Myometrial cell (primary cell): Measurements from ENCODE around the gene ELAC1. TPM values are rescaled to one million over a fixed set of nuclear protein-coding genes. Genes with fewer than 3 reads are reported as not detected.

Experiments
- total RNA-seq: library from RNA; depleted of rRNA; stranded (reverse); fragments of >200 nt; gene quantifications from 2 replicates; pipeline ENCODE4 v1.2.3, GENCODE V29; 2015

Gene ELAC1, protein sequence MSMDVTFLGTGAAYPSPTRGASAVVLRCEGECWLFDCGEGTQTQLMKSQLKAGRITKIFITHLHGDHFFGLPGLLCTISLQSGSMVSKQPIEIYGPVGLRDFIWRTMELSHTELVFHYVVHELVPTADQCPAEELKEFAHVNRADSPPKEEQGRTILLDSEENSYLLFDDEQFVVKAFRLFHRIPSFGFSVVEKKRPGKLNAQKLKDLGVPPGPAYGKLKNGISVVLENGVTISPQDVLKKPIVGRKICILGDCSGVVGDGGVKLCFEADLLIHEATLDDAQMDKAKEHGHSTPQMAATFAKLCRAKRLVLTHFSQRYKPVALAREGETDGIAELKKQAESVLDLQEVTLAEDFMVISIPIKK
- 6.4 and 7.5 TPM in 2 replicates for total RNA-seq

DNA sequence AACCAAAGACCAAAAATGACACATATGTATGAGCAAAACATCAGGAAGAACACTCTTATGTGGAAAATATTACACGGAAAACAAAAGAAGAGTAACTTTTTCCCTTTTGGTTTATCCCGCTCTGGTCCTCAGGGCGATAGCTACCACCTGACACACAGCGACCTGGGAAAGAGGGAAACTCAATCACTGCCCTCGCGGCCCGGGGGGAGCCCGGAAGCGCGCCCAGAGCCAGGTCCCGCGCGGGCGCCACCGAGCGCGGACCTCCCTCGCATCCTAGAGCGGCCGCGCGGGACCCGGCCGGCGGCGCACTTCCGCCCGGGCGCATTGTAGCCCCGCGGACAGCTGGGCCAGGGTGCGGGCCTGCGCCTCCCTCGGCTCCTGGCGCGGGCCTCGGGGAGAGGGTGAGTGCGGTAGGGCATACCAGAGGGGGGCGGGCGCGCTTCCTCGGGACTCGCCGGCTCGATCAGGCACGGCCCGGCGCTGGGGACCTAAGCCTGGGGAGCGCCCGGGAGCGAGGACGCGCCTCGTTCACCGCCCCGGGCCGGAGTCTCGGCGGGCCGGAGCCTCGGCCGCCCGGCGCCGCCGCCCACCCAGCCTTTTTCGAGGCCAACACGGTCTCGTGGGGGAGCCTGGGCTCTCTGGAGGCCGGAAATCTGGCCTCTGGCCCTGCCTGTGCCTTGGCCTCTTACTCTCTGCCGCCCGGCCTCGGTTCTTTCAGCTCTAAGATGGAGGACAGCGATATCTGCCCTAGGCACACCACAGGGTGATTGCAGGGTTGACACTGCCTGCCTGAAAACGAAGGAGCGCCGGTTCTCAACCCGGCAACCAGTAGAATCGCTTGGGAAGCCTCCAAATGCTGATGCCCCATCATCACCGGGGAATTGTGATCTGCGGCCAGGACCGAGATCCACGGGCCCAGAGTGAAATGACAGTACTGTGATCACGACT, at the start of gene ELAC1:
Gene ELAC1, plus strand, starts transcription at position 327 of the 948 bp plus-strand sequence. CDS start 6,365 bp downstream, outside the sequence.

DNA sequence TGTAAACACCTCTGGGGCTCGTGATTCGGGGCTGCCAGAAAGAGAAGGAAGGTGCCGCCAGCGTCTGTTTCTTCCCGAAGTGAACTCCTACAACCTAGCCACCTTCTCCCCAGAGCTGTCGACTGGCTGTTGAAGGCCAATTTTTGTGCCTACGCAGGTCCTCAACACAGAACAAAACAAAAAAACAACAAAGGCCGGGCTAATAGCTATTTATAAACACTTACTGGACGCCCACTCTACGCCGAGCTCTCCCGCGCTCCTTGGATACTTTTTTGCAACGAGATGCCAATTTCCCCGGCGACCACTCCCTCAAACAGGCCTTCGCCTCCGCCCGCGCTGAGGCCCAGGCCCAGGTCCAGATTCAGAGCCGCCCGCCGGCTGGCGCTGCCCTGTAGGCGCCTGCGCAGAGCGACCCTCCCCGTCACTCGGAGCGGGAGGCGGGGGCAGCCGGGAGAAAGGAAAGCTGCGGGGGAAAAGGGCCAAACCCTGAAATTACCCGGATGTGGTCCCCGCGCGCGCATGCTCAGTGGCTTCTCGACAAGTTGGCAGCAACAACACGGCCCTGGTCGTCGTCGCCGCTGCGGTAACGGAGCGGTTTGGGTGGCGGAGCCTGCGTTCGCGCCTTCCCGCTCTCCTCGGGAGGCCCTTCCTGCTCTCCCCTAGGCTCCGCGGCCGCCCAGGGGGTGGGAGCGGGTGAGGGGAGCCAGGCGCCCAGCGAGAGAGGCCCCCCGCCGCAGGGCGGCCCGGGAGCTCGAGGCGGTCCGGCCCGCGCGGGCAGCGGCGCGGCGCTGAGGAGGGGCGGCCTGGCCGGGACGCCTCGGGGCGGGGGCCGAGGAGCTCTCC, 62.1 kb downstream of the ELAC1 start, which contains the start of gene SMAD4:
Gene SMAD4, plus strand, starts transcription at position 520 of the 843 bp plus-strand sequence. CDS start 16,834 bp downstream, outside the sequence.

Other genes starting within 250 kb of the ELAC1 start
- gene MRO, start 148.0 kb upstream of the ELAC1 start, total RNA-seq, result not detected in 2 replicates
- 37.8 and 49.8 TPM in 2 replicates for gene ME2, start 88.9 kb upstream of the ELAC1 start, total RNA-seq
- gene SMAD4, start 62.2 kb downstream of the ELAC1 start, total RNA-seq, result 116 and 129 TPM in 2 replicates
- 20.5 and 31.4 TPM in 2 replicates for gene MEX3C, start 229.6 kb downstream of the ELAC1 start, total RNA-seq